ENCODE measurements around the gene AIF1. TPM values are rescaled to one million over a fixed set of nuclear protein-coding genes. Genes with fewer than 3 reads are reported as not detected.

Gene AIF1
- total RNA-seq, 4 donors from 2014 or later, result 4.3 to 11.0 (median 4.8) TPM

- no peak for TF ChIP-seq CTCF (IDR thresholded peaks at IDR 0.05 in 4 of 5, conservative IDR thresholded peaks at IDR 0.05 in 1 of 5)
- no peak for TF ChIP-seq POLR2A (IDR thresholded peaks at IDR 0.05)
- Histone ChIP-seq H3K27me3 (no peaks in the 10 kb centered on the region), H3K36me3 (peaks cover 0 to 6% of the 10 kb centered on the region in 2 donors), H3K4me1 (peaks cover 40% of the 10 kb centered on the region in 2 donors), H3K9me3 (no peaks in the 10 kb centered on the region), H3K4me3 (no peak within 1 kb of the TSS), H3K27ac (no peak within 1 kb of the TSS)
- DNase-seq, result no peak
- no peak for ATAC-seq
- in situ Hi-C loops (cut with MboI; ENCODE audit: low sequenced_read_pairs in 4 of 4), result loop anchor here in 2 of 4 donors (25.0 kb wide), 2 partner anchors 307 to 532 kb away; partner anchors contain the start of genes AGER (in 2 of the 2), AGPAT1 (in 2 of the 2), GPSM3 (in 2 of the 2) and PBX2 (in 2 of the 2)
- intact Hi-C loops (cut with DNase I; ENCODE audit: low total_unique reads), result no loop called here
Observed at GRCh38 chr6:31655349-31656237, 40.6 kb downstream of the AIF1 start, which contains the start of gene APOM. APOM (plus strand) TSS chr6:31655894; CDS start chr6:31655967, 73 bp downstream.

GRCh38 chr6:31657406-31658157, 42.5 kb downstream of the AIF1 start:
- no peaks in the 10 kb centered on the region for H3K27me3 ChIP-seq
- H3K27ac ChIP-seq, result no peak overlapping the region
- peaks cover 0 to 5% of the 10 kb centered on the region in 2 donors for H3K36me3 ChIP-seq
- no peak overlapping the region for H3K4me3 ChIP-seq
- intact Hi-C loops (cut with DNase I; ENCODE audit: low total_unique reads) (no loop called here), in situ Hi-C loops (cut with MboI; ENCODE audit: low sequenced_read_pairs in 4 of 4) (loop anchor here in 2 of 4 donors (25.0 kb wide), 2 partner anchors 305 to 530 kb away; partner anchors contain the start of genes AGER (in 2 of the 2), AGPAT1 (in 2 of the 2), GPSM3 (in 2 of the 2) and PBX2 (in 2 of the 2))
- H3K4me1 ChIP-seq, result peaks cover 29 to 30% of the 10 kb centered on the region in 2 donors
- TF ChIP-seq CTCF (IDR thresholded peaks at IDR 0.05 in 4 of 5, conservative IDR thresholded peaks at IDR 0.05 in 1 of 5), result no peak
- no peak for TF ChIP-seq POLR2A (IDR thresholded peaks at IDR 0.05)
- ATAC-seq (no peak), DNase-seq (no peak)
- no peaks in the 10 kb centered on the region for H3K9me3 ChIP-seq

GRCh38 chr6:31658158-31658688, 43.2 kb downstream of the AIF1 start:
- intact Hi-C loops (cut with DNase I; ENCODE audit: low total_unique reads) (no loop called here), in situ Hi-C loops (cut with MboI; ENCODE audit: low sequenced_read_pairs in 4 of 4) (loop anchor here in 2 of 4 donors (25.0 kb wide), 2 partner anchors 304 to 529 kb away; partner anchors contain the start of genes AGER (in 2 of the 2), AGPAT1 (in 2 of the 2), GPSM3 (in 2 of the 2) and PBX2 (in 2 of the 2))
- peaks cover 0 to 8% of the 10 kb centered on the region in 2 donors for H3K36me3 ChIP-seq
- TF ChIP-seq POLR2A (IDR thresholded peaks at IDR 0.05) (no peak), CTCF (IDR thresholded peaks at IDR 0.05 in 4 of 5, conservative IDR thresholded peaks at IDR 0.05 in 1 of 5) (no peak)
- H3K4me3 ChIP-seq, result no peak overlapping the region
- H3K27ac ChIP-seq, result peak overlapping the region in 1 of 4 donors; percentile 100
- no peak for ATAC-seq
- H3K9me3 ChIP-seq, result no peaks in the 10 kb centered on the region
- H3K4me1 ChIP-seq, result peaks cover 29 to 36% of the 10 kb centered on the region in 2 donors
- H3K27me3 ChIP-seq, result no peaks in the 10 kb centered on the region
- no peak for DNase-seq

- Histone ChIP-seq H3K4me1 (peaks cover 30 to 38% of the 10 kb centered on the region in 2 donors), H3K36me3 (peaks cover 0 to 14% of the 10 kb centered on the region in 2 donors), H3K9me3 (no peaks in the 10 kb centered on the region), H3K27me3 (no peaks in the 10 kb centered on the region), H3K27ac (peak overlapping the region; percentile 80 to 100 (median 87)), H3K4me3 (peak overlapping the region; percentile 58 to 82 (median 76))
- intact Hi-C loops (cut with DNase I; ENCODE audit: low total_unique reads), result no loop called here
- DNase-seq (no peak), ATAC-seq (no peak)
- in situ Hi-C loops (cut with MboI; ENCODE audit: low sequenced_read_pairs in 4 of 4), result loop anchor here in 2 of 4 donors (25.0 kb wide), 2 partner anchors 303 to 528 kb away; partner anchors contain the start of genes AGER (in 2 of the 2), AGPAT1 (in 2 of the 2), GPSM3 (in 2 of the 2) and PBX2 (in 2 of the 2)
- TF ChIP-seq CTCF (IDR thresholded peaks at IDR 0.05 in 4 of 5, conservative IDR thresholded peaks at IDR 0.05 in 1 of 5) (no peak), POLR2A (IDR thresholded peaks at IDR 0.05) (no peak)
Observed at GRCh38 chr6:31658983-31659648, 44.1 kb downstream of the AIF1 start.

Data from gastrocnemius medialis (tissue), 4 donors.